UCSD-AML1 (cell line): ENCODE results near the gene SAMD14.
A peak's percentile ranks its signal among the peaks of the same experiment; 100 is the strongest.

ENCODE experiments used
- DNase-seq: peaks from one replicate; lab custom pipeline; 2025; ENCODE audit not compliant: unreplicated experiment; lab: John Stamatoyannopoulos, UW

SAMD14 gene

DNA sequence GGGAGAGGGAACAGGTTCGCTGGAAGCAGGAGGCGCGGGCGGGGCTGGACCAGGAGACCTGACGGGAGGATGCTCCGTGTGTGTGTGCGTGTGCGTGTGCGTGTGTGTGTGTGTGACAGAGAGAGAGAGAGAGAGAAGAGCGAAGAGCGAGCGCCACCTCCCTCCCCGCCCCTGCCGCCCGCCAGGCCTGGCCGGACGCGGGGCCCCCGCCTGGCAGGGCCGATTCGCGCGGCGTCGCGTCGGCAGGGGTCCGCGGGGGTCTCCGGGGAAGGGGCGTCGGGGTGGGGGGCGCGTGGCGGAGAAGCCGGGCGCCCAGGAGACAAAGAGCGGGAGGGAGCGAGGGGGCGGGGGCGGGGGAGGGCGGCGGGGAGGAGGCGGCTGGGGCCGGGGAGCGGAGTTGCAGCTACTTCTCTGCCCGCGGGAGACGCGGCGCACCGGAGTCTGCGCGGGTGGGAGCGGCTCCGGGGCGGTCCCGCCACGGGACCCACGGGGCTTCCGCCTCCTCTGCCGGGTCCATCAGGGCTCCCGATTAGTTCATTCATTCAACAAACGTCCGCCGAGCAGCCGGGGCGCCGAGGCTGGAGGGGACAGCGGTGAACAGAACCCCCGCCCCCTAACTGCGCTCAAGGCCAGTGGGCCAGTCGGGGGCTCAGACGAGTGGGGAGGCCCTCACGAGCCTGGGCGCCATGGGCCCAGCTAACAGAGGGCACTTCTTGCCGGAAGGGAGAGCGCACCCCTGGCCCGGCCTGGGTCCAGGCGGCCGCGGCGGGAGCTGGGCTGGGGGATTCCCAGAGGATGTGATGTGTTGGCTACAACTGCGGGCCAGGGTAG is at the start of gene SAMD14:
SAMD14 (minus strand) TSS at position 433 of the 831 bp plus-strand sequence. CDS start 5,201 bp downstream, outside the sequence.
- DNase-seq = peak; percentile 72

DNA sequence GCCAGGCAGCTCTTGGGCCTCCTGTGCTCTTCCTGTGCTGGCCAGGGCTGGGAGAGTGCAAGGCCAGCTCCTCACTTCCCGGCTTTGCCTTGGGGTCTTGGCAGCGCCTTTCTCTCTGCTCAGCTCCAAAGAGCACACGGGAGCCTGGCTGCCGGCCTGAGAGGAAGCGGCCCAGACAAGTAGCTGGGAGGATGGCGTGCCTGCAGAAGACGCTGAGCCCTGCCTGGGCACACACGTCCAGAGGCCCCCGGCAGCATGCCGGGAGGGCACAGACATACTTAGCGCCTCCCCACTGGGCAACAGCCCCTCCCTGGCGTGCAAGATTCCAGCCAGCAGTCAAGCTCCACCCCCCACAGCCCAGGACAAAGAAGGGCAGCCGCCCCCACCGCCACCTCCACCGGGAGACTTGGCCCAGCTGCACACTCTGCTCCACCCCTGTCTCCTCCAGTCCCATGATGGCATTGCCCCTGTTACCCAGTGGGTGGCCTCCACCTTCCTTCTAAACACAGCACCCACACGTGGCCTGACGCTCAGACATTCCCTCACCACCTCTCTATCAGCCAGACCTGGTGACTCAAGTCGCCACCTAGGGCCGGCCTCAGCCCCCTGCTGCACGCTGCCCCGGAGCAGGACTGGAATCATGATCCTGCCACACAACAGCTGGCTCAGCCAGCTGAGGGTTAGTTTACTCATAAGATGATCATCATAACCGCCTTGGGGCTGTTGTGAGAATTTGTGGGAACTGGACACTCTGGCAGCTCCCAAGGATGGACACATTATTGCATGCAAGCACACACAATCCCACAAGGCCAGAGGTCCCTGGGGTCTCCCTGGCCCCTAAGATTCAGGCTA is 48.2 kb upstream of the SAMD14 start:
- DNase-seq = peak; percentile 68

DNA sequence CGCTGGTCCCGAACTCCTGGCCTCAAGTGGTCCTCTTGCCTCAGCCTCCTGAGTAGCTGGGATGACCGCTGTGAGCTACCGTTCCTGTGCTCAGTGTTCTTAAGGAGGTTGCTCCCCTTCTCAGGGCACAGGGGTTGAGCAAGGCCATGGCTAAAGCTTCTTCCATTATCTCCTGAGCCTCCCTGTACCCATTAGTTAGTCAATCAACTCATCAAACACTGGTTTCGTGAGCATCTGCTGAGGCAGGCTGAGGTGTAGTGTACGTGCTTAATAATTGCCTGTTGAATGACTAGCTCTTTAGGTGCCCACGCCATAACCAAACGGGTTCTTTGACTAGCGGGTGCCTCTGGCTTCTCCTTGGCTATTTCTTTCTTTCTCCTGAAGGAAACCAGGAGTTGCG is 47.5 kb upstream of the SAMD14 start:
- no peak for DNase-seq

DNA sequence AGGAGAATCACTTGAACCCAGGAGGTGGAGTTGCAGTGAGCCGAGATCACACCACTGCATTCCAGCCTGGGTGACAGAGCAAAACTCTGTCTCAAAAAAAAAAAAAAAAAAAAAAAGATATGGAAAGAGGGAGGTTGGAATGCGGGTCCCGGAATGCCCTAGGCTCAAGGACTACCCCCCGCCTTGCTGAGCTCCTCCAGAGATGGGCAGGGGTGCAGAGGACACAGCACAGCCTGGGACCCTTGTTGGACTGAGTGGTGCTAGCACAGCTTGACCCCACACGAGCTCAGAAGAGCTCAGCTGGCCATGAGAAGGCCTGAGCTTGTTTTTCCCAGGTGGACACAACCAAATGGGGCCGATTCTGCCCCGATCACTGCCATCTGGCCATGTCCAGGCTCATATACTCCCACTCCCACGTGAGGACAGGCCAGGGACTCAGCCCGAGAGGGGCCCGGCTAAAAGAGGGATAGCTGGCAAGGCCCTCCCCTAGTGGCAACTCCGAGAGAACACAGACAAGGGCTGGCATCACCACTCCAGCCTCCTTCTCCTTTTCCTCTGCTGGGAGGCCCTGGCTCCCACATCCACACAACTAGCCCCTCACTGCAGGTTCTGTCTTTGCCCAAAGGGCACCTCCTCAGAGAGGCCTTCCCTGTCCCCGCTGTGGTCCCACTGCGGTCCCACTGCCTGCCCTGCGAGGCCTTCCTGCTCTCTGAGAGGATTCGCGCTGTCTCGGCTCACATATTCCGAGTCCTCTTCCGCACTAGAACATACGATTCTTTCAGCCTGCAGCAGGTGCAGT is 46.8 kb upstream of the SAMD14 start:
- DNase-seq = no peak

DNA sequence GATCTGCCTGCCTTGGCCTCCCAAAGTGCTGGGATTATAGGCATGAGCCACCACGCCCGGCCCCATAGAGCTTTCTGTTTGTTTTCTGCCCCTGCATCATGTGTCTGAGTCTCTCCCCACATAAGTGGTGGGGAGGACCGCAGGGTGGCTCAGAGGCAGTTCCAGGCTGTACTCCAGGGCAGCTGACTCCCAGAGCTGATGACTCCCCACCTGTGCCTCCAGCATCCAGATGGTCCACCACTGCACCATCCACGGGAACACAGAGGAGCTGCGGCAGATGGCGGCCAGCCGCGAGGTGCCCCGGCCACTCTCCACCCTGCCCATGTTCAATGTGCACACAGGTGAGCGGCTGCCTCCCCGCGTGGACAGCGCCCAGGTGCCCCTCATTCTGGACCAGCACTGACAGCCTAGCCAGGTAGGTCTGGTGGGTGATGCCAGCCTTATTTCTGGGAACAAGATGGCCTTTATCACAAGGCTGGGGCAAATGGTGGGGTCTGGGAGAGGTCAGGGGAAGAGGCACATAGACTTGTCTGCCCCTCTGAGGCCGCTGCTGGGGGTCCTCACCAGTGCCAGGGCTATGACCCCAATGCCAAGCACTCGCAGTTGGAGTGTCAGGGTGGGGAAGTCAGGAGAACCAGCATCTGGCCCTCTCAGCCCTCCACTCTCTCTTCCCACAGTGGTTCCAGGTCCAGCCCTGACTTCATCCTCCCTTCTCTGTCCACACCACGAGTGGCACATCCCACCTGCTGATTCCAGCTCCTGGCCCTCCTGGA is 45.3 kb upstream of the SAMD14 start:
- no peak for DNase-seq

DNA sequence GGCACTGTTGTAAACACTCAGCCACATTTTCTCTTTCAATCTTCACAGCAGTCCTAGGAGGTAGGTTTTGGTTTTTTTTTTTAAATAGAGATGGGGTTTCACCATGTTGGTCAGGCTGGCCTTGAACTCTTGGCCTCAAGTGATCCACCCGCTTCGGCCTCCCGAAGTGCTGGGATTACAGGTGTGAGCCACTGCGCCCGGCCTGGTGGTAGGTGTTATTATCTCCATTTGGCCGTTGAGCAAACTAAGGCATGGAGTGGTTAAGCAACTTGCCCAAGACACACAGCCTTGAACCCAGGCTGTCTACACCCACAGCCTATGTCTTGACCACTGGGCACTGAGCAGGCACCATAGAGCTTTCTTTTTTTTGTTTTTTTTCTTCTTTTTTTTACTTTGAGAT is 44.5 kb upstream of the SAMD14 start:
- DNase-seq = no peak

DNA sequence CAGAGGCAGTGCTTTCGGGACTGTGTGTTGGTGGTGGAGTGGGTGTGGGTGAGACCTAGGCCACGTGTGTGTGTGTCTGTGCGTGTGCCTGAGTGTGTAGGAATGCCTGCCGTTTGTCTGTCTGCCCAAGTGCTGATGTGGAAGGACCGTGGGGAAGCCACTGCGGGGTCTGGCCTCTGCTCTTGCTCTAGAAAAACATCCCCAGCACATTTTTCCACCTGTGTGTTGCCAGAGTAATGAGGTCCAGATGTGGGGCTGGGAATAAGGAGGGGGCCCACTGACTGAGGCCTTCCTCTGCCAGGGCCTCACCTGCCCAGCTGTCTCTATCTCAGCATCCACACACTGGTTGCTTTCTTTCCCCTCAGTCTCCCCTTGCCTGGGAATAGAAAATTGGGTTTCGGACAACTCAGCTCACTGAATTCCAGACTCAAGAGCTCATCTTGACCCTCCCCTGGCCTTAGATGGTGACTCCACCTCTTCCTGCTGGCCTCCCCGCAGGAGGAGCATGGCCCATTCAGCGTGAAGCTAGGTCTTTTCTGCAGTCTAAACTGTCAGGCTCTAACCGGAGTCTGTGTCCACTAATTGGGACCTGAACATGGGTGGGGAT is 43.5 kb upstream of the SAMD14 start:
- no peak for DNase-seq

DNA sequence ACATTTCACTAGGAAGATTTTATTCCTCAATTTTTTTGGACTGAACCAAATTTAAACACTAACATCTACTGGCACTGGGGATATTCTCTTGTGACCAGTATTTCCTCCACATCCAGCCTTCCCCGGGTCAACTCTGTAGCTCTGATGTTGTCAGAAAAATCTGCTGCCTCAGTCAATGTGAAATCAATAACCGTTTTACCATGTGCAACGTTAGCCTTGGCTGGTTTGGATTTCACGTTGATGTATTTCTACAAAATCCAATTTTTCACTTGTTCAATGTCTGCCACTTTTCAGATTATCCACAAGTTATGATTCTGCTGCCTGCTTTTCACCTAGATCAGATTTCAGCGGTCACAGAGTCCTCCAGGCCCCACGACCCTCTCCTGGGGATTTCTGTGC is 43.0 kb upstream of the SAMD14 start:
- no peak for DNase-seq

DNA sequence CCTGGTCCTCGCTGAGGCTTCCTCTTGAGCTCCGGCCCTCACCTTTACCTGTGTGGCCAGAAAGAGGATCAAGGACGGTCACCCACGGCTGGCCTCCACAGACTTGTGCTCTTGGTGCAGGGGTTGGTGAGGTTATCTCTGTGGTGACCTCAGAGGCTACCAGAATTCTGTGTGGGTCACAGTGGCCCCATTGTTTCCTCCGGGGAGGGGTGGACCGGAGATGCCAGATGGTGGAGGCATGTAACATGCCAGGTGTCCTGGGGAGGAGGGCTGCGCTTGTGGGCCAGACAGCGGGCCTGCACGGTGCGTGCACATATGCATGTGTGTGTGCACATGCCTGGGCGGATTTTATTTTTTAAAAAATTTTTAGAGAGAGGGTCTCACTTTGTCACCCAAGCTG is 42.2 kb upstream of the SAMD14 start:
- no peak for DNase-seq

DNA sequence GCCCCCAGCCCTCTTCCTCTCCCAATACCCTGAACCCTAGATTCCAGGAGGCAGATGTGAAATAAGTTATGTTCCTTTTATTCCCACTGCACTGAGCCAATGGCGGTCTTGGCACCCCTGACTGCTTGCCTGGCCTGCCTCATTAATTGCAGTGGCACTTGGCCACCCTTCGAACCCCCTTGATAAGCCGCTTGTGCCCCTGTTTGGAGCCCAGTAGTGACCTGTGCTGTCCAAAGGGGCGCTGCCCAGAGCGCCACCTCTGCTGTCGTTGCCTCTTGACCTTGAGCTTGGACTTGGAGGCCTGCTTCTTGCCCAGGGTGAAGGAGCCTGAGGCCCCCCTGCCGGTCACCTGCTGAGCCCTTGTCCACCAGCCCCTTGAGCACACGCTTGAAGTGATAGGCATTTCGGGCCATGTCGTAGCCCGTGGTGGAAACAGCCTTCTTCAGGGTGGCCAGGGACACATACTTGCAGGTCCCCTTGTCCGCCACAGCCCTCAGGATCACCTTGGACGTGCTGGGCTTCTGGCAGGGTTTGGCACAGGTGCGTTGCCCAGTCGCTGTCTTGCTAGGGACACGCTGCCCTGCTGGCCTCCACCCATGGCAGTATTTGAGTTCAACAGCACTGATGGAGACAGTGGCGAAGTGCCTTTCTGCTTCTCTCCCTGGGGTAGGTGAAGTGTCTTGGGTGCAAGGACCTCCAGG is 41.6 kb upstream of the SAMD14 start:
- DNase-seq = no peak

DNA sequence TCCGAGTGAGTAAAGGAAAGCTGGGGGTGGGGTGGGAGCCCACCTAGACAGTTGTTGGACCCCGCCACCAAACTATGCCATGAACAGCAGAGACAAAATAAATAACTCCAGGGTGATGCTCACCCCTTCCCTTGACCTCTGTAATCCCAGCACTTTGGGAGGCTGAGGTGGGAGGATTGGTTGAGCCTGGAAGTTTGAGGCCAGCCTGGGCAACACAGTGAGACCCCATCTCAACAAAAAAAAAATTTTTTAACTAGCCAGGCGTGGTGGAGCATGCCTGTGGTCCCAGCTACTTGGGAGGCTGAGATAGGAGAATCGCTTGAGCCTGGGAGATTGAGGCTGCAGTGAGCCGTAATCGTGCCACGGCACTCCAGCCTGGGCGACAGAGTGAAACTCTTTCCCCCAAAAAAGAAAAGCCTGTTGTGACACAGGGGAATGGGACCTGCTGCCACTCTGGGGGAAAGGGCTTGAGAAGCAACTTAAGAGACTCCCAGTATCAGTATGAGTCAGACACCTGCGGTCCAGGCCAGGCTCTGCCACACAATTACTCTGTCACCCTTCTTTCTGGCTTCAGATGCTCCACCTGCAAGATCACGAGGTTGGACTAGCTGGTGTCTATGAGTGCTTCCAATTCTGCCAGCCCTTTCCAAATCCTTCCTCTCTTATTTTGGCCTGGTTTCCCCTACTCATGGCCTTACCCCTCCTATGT is 40.9 kb upstream of the SAMD14 start:
- no peak for DNase-seq

DNA sequence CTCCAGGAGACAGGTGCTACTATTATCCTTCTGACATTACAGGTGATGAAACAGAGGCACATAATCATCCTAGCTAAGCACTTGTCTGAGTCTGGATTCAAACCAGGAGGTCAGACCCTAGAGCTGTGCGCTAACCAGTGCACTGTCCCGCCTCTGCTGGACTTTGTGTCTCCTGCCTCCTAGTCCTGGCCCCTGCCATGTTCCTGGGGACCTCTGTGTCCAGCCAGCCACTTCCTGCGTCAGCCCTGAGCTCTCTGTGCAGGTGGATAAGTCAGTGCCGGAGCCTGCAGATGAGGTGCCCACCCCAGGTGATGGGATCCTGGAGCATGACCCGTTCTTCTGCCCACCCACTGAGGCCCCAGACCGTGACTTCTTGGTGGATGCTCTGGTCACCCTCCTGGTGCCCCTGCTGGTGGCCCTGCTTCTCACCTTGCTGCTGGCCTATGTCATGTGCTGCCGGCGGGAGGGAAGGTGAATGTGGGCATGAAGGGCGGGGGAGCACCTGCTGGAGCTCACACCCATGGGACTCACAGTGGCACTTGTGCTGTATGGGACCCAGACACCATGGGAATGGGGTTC is 40.0 kb upstream of the SAMD14 start:
- DNase-seq = no peak

DNA sequence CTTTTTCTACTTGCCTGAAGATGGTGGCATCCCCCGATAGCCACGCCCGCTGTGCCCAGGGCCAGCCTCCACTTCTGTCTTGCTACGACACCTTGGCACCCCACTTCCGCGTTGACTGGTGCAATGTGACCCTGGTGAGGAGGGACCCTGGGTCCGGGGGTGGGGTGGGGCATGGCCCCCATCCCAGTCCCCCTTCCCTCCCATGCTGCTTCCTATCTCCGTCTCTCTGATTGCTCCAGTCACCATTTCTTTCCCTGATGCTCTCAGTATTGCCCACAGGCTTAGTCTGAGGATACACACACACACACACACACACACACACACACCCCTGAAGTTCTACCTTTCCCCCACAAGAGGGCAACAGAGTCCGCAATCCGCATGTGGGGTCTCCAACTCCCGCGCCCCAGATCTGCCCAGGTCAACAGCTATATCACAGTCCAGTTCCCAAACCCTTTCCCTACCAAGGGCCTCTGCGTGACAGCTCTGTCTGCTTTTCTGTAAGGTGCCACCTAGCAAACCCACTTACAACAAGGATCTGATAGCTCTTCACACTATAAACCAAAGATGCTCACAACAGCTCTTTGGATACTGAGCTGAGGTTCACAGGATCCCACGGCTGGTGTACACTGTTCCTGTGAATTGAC is 39.3 kb upstream of the SAMD14 start:
- peak; percentile 76 for DNase-seq

DNA sequence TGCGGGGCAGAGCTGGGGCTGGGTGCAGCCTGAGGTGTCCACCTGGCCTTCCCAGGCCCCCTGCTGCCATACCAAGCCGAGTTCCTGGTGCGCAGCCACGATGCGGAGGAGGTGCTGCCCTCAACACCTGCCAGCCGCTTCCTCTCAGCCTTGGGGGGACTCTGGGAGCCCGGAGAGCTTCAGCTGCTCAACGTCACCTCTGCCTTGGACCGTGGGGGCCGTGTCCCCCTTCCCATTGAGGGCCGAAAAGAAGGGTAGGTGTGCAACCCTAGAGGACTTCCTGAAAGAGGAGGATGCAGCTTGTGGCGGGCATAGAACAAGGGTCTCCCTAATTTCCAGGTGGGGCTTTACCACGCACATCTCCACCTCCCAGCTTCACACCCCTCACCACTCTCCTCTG is 38.4 kb upstream of the SAMD14 start:
- DNase-seq = no peak

DNA sequence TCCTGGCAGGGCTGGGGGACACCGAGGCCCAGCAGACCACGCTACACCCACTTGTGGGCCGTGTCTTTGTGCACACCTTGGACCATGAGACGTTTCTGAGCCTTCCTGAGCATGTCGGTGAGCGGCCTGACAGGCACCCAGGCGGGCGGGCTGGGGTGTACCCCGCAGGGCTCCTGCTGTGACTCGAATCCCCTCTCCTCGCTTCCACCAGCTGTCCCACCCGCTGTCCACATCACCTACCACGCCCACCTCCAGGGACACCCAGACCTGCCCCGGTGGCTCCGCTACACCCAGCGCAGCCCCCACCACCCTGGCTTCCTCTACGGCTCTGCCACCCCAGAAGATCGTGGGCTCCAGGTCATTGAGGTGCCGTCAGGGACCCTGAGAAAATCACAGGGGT is 37.4 kb upstream of the SAMD14 start:
- DNase-seq = no peak

DNA sequence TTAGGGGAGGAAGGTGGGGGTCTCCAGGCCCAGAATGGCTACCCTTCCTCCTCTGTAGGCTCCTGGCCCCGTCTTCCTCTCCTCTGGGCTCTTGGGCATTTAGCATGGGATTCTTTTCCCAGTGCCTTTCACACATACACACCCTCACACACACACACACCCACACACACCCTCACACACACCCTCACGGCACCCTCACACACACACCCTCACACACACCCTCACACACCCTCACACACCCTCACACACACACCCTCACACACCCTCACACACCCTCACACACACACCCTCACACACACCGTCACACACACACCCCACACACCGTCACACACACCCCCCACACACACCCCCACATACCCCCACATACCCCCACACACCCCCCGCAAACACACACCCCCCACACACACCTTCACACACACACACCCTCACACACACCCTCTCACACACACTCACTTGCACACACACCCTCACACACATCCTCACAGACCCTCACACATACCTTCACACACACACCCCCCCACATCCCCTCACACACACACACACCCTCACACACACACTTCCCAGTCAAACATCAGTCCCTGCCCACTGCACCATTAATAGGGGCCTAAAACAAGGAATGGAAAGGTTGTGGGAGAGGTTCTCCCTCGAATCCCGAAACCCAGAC is 36.7 kb upstream of the SAMD14 start:
- DNase-seq = no peak

DNA sequence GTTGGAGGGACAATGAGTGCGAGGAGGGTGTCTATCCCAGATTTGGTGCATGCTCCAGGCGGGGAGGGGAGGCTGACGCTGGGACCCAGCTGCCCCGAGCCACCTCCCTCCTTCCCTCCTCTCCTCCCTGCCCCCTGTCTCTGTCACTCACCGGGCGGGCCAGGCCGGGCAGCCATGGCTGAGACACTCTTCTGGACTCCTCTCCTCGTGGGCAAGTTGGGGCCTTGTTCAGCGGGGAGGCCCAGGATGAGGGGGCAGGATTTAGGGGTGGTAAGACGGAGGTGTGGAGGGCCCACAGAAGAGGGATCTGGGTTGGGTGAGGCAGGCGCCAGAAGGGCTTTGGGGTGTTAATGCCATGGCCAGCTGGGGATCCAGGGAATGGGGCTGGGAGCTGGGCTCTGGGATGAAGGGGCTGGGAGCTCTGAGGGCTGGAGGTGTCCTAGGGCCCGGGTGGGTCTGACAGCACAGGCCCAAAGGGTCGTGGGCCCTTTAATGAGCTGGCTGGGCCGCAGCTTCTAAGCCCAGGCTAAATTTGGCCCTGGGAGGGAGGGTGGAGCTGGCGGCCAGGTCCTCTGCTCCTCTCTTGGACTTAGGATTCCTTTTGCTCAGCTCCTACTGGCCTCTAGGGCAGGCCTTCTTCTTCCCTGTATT is 36.0 kb upstream of the SAMD14 start, which contains the start of gene SGCA:
SGCA (plus strand) TSS at position 139 of the 651 bp plus-strand sequence; CDS start at position 175, 36 bp downstream.
- DNase-seq = no peak
